Astrocyte (in vitro differentiated cells and primary cell): ENCODE data around the gene TMPRSS6.

Source experiments
- CTCF ChIP-seq: IDR thresholded peaks from 2 replicates; pipeline ENCODE4 v1.5.1; 2011; ENCODE audit warnings: low read depth, mild to moderate bottlenecking, inconsistent platforms, low read length, moderate library complexity; ENCODE audit not compliant: insufficient read depth
- EZH2 ChIP-seq: IDR thresholded peaks from 2 replicates; pipeline ENCODE4 v1.6.1; 2012; ENCODE audit warnings: mild to moderate bottlenecking, low read length, inconsistent platforms; ENCODE audit not compliant: insufficient read depth

DNA sequence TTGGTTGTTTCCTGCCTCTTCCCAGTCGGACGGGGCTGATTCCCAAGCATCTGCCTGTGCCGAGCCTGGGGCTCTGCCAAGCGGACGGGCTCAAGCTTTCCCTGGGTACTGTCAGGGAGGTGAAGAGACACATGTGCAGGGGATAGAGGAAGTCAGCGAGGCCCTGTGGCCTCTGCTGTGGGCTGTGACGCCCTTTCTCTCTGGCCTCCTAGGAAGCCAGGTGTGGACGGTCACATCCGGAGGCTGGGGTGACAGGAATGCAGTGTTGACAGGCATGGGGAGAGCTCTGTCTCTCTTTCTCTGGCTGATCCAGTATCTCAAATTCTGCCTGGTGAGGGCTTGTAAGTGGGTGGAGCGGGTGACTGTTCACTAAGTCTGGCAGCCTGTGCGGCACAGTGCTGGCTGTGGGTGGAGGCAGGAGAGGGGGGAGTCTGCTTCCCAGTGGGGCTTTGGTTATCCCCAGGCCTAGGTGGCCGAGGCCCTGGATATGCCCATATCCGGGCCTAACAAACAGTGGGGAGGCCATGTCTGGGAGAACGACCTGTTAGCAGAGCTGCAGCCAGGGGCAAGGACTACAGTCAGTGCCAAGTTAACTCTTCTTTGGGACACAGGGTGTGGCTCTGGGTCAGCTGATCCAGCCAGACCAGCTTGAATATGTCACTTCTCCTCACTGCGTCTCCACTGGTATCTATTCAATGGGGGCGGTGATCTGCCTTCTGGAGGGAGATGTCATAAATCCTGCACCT, 56.0 kb downstream of the TMPRSS6 start:
- TF ChIP-seq CTCF (no peak), EZH2 (no peak)
